OCI-LY1 (cell line): ENCODE measurements around the gene SLIT3.

ENCODE experiments used
- CTCF ChIP-seq: fragments of 200-600 bp; sonication (generic), shearing (Covaris generic); IDR thresholded peaks from 2 replicates; pipeline ENCODE4 v1.5.1; 2017; ENCODE audit warnings: mild to moderate bottlenecking, antibody characterized with exemption, low read length, moderate library complexity, mixed read lengths
- EZH2 ChIP-seq: fragments of 200-600 bp; sonication (generic), shearing (Covaris generic); IDR thresholded peaks from 2 replicates; pipeline ENCODE4 v1.8.0; 2017; ENCODE audit warnings: borderline replicate concordance, mixed run types, mild to moderate bottlenecking, antibody characterized with exemption, low read length, moderate library complexity, mixed read lengths

GRCh38 chr5:168936511-168936910 is 364.4 kb downstream of the SLIT3 start:
- no peak for TF ChIP-seq CTCF
- no peak for TF ChIP-seq EZH2
